Stomach (tissue), 9 donors: ENCODE data around the gene LRP10. TPM values are rescaled to one million over a fixed set of nuclear protein-coding genes. Genes with fewer than 3 reads are reported as not detected.

Source experiments
- DNase-seq, 2 donors: peaks; one replicate each; pipeline versions ENCODE4 v3.0.0 to v3.0.0-alpha.2; 2013 to 2019
- H3K27ac ChIP-seq, 5 donors: fragments of 200-600 bp in 4 of 5; sonication (generic) in 4 of 5; one replicate each; pipeline ENCODE4 v1.5.1; 2013 to 2019; ENCODE audit warnings: mild to moderate bottlenecking in 1 of 5, moderate library complexity in 1 of 5
- H3K27me3 ChIP-seq, 3 donors: fragments of 200-600 bp; sonication (generic); one replicate each; pipeline ENCODE4 v1.5.1; 2017 to 2019; ENCODE audit warnings: mixed run types in 1 of 3
- H3K36me3 ChIP-seq, 4 donors: fragments of 200-600 bp; sonication (generic); 1 replicate in 3 of 4; 2 replicates in 1 of 4; pipeline ENCODE4 v1.5.1; 2016 to 2019
- H3K4me1 ChIP-seq, 4 donors: fragments of 200-600 bp; sonication (generic); one replicate each; pipeline ENCODE4 v1.5.1; 2016 to 2019
- H3K4me3 ChIP-seq, 4 donors: fragments of 200-600 bp; sonication (generic) in 3 of 4; one replicate each; pipeline ENCODE4 v1.5.1; 2016 to 2019; ENCODE audit warnings: mild to moderate bottlenecking in 1 of 4
- H3K9me3 ChIP-seq, 4 donors: fragments of 200-600 bp; sonication (generic); one replicate each; pipeline ENCODE4 v1.5.1; 2016 to 2019
- EP300 ChIP-seq: sonication (generic); formaldehyde crosslinking; IDR thresholded peaks from one replicate; pipeline ENCODE4 v1.6.1; 2017; ENCODE audit warnings: antibody characterized with exemption
- POLR2A ChIP-seq, 4 donors: fragments of 450-650 bp; IDR thresholded peaks; one replicate each; pipeline ENCODE4 v1.6.1; 2016; ENCODE audit warnings: antibody characterized with exemption in 4 of 4, control low read depth in 2 of 4, mild to moderate bottlenecking in 1 of 4, moderate library complexity in 1 of 4
- POLR2AphosphoS5 ChIP-seq, 3 donors: sonication (generic); formaldehyde crosslinking; IDR thresholded peaks; one replicate each; pipeline ENCODE4 v1.6.1; 2016; ENCODE audit warnings: antibody characterized with exemption in 3 of 3
- WGBS, 5 donors: extraction: QIAGEN DNeasy Blood & Tissue Kit in 3 of 5; methylation state at CpG; one replicate each; pipeline versions ENCODE4 v1.1.5 to v1.1.7; 2013 to 2018; 5-methylcytosine and 5-hydroxymethylcytosine counted together
- intact Hi-C: fragments of 100-400 bp; cut with DNase I; formaldehyde crosslinking; loops from one replicate; pipeline ENCODE4 v1.15.1; 2023; ENCODE audit warnings: low total_unique reads
- polyA plus RNA-seq, 3 donors: library from polyadenylated mRNA; stranded (reverse); fragments of 200-250 nt; gene quantifications; one replicate each; pipeline ENCODE4 v1.2.3, GENCODE V29; 2013
- total RNA-seq, 5 donors: library from RNA; depleted of rRNA; stranded (reverse); fragments of >200 nt; gene quantifications; one replicate each; pipeline versions ENCODE4 v1.1.0 to v1.2.3, GENCODE V29; 2014 to 2016
- TF ChIP-seq, protein P1 (sequence below), 7 experiments: fragments of 450-650 bp in 4 of 7; fragments of 200-600 bp in 3 of 7; sonication (generic) in 3 of 7; IDR thresholded peaks; one replicate each; pipeline ENCODE4 v1.5.1; 2016 to 2019; ENCODE audit warnings: antibody characterized with exemption in 7 of 7, control low read depth in 2 of 7, mild to moderate bottlenecking in 1 of 7
- donor health status: healthy with polysubstance abuse.
- donor health status: Bipolar disorder and iron deficiency.
- donor health status: healthy.

The LRP10 gene
- total and polyA plus RNA-seq, 8 donors, result 25.1 to 277 (median 63.6) TPM

DNA sequence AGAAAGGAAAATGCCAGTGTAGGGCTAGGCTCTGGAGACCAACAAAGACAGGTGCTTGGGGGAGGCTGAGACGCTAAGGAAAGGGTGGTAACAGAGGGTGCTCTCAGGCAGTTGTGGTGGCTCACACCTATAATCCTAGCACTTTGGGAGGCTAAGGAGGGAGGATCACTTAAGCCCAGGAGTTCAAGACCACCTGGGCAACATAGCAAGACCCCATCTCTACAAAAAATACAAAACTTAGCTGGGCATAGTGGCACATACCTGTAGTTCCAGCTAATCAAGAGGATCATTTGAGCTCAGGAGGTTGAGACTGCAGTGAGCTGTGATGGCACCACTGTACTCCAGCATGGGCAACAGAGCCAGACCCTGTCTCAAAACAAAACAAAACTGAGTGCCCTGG, 23.9 kb downstream of the LRP10 start:
- Histone ChIP-seq H3K36me3 (peaks cover 0 to 15% (median 10%) of the 10 kb centered on the region in 4 donors), H3K27ac (no peak overlapping the region), H3K27me3 (no peaks in the 10 kb centered on the region), H3K9me3 (no peaks in the 10 kb centered on the region), H3K4me3 (no peak overlapping the region), H3K4me1 (peaks cover 0 to 21% (median 13%) of the 10 kb centered on the region in 4 donors)
- DNase-seq, result no peak
- intact Hi-C loops, result no loop called here
- TF ChIP-seq, protein P1, sequence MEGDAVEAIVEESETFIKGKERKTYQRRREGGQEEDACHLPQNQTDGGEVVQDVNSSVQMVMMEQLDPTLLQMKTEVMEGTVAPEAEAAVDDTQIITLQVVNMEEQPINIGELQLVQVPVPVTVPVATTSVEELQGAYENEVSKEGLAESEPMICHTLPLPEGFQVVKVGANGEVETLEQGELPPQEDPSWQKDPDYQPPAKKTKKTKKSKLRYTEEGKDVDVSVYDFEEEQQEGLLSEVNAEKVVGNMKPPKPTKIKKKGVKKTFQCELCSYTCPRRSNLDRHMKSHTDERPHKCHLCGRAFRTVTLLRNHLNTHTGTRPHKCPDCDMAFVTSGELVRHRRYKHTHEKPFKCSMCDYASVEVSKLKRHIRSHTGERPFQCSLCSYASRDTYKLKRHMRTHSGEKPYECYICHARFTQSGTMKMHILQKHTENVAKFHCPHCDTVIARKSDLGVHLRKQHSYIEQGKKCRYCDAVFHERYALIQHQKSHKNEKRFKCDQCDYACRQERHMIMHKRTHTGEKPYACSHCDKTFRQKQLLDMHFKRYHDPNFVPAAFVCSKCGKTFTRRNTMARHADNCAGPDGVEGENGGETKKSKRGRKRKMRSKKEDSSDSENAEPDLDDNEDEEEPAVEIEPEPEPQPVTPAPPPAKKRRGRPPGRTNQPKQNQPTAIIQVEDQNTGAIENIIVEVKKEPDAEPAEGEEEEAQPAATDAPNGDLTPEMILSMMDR (IDR thresholded peaks at IDR 0.05), result no peak
- TF ChIP-seq POLR2AphosphoS5 (IDR thresholded peaks at IDR 0.05), result no peak
- no peak for TF ChIP-seq EP300
- TF ChIP-seq POLR2A (IDR thresholded peaks at IDR 0.05), result no peak
- 92 to 100% (median 96%) methylated on average over 1 of the region's 1 CpG for WGBS, 5 donors

DNA sequence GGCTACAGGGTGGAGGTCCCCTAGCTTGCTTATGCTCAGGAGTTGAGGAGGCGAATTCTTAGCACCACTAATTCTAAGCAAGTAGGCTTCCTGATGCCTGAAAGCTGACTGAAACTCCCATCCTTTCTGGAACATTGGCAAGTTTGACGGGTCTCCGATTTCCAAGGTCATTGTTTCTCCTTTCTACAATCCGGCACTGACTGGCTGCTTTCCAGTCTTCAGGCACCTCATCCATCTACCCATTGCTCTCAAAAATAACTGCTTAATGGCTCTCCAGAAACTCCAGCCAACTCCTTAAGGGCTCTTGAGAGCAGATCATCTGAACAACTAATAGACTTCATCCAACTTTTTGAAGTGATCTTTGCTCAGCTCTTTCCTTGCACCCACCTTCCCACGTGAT, 24.8 kb downstream of the LRP10 start:
- TF ChIP-seq POLR2A (IDR thresholded peaks at IDR 0.05) (no peak), EP300 (no peak), POLR2AphosphoS5 (IDR thresholded peaks at IDR 0.05) (no peak)
- TF ChIP-seq, protein P1 (IDR thresholded peaks at IDR 0.05), result no peak
- H3K27me3 ChIP-seq, result no peaks in the 10 kb centered on the region
- H3K4me1 ChIP-seq, result peaks cover 0 to 21% (median 13%) of the 10 kb centered on the region in 4 donors
- H3K4me3 ChIP-seq, result no peak overlapping the region
- WGBS, 5 donors, result 35 to 63% (median 52%) methylated on average over 5 of the region's 5 CpGs
- H3K36me3 ChIP-seq, result peaks cover 8 to 25% (median 20%) of the 10 kb centered on the region in 4 donors
- DNase-seq, result no peak
- no peaks in the 10 kb centered on the region for H3K9me3 ChIP-seq
- no peak overlapping the region for H3K27ac ChIP-seq
- intact Hi-C loops, result no loop called here

DNA sequence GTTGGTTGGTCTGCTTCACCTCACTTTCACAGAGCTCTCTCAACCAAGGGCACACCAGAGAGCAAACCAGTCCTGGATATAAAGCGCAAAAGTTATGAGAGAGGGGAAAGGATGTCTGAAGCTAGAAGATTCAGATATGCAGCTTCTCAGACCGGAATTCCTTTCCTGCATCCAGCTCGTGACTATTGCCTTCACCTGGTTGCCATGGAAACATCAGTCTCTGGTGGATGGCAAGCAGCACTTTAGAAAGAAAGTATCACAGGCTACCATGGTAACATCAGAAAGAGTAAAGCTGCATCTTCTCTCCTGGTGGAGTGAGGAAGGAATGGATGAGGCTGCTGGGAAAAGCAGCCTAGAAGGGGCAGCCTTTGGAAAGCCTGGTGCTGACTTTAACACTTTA, 25.2 kb downstream of the LRP10 start:
- H3K4me1 ChIP-seq, result peaks cover 0 to 21% (median 13%) of the 10 kb centered on the region in 4 donors
- intact Hi-C loops, result no loop called here
- peaks cover 12 to 29% (median 24%) of the 10 kb centered on the region in 4 donors for H3K36me3 ChIP-seq
- no peak for DNase-seq
- TF ChIP-seq EP300 (no peak), POLR2A (IDR thresholded peaks at IDR 0.05) (no peak), POLR2AphosphoS5 (IDR thresholded peaks at IDR 0.05) (no peak)
- TF ChIP-seq, protein P1 (IDR thresholded peaks at IDR 0.05), result no peak
- H3K27ac ChIP-seq, result no peak overlapping the region
- 66 to 75% (median 69%) methylated on average over 3 of the region's 3 CpGs for WGBS, 5 donors
- H3K27me3 ChIP-seq, result no peaks in the 10 kb centered on the region
- H3K4me3 ChIP-seq, result no peak overlapping the region
- H3K9me3 ChIP-seq, result no peaks in the 10 kb centered on the region

DNA sequence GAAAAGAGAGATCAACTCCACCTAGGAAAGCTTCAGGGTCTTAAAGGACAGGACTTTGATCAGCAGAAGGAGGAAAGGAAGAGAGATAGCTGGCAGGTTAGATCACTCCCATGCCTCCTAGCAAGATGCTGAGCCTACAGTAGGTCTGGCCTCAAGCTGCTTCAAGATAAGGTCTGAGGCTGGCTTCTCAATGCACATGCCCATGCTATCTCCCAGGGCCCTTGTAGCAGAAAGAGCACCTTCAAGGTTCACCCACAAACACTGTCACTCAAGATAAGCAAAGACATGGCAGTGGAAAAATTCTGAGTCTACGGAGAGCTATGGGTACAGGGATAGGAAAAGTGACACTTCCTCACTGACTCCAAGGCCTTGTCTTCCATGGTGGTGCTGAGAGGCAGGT, 25.8 kb downstream of the LRP10 start:
- intact Hi-C loops, result no loop called here
- no peak for TF ChIP-seq POLR2A (IDR thresholded peaks at IDR 0.05)
- TF ChIP-seq POLR2AphosphoS5 (IDR thresholded peaks at IDR 0.05), result no peak
- TF ChIP-seq, protein P1 (IDR thresholded peaks at IDR 0.05), result no peak
- no peak for TF ChIP-seq EP300
- Histone ChIP-seq H3K9me3 (no peaks in the 10 kb centered on the region), H3K27ac (peak overlapping the region in 1 of 5 donors; percentile 32), H3K4me3 (no peak overlapping the region), H3K27me3 (no peaks in the 10 kb centered on the region), H3K4me1 (peaks cover 0 to 21% (median 13%) of the 10 kb centered on the region in 4 donors), H3K36me3 (peaks cover 17 to 35% (median 30%) of the 10 kb centered on the region in 4 donors)
- 76 to 100% (median 80%) methylated on average over 1 of the region's 1 CpG for WGBS, 5 donors
- DNase-seq, result no peak
